ENCODE measurements around the gene EXOSC2.

EXOSC2 gene

GRCh38 chr9:130741831-130742449 is 48.4 kb downstream of the EXOSC2 start:
- no peak overlapping the region for H2BK120ac ChIP-seq (ENCODE audit: low read depth, low read length)
- no peak overlapping the region for H3K4me3 ChIP-seq (ENCODE audit: insufficient read depth in 1 of 2, low read depth in 1 of 2, low read length in 2 of 2)
- no peak overlapping the region for H2AFZ ChIP-seq (ENCODE audit: low read depth, low read length)
- no peak overlapping the region for H3K23ac ChIP-seq (ENCODE audit: low read length in 2 of 2)
- peak; percentile 33 for DNase-seq
- H4K91ac ChIP-seq (ENCODE audit: low read length) = no peak overlapping the region
- no peak overlapping the region for H2BK5ac ChIP-seq (ENCODE audit: low read depth, low read length, poor library complexity, severe bottlenecking)
- peaks cover 28% of the 10 kb centered on the region for H3K79me1 ChIP-seq (replicated peaks; ENCODE audit: low read length, poor library complexity, severe bottlenecking)
- 59% methylated on average over 7 of the region's 7 CpGs for WGBS
- no peak overlapping the region for H2AK5ac ChIP-seq (ENCODE audit: low read length, severe bottlenecking)
- H3K9me3 ChIP-seq (ENCODE audit: control insufficient read depth, low read length) = no peaks in the 10 kb centered on the region
- H3K4me2 ChIP-seq (ENCODE audit: low read length, poor library complexity, severe bottlenecking) = no peak overlapping the region
- no peaks in the 10 kb centered on the region for H3K27me3 ChIP-seq (ENCODE audit: control insufficient read depth in 1 of 2, insufficient read depth in 1 of 2, low read length in 2 of 2)
- peaks cover 4% of the 10 kb centered on the region for H3K4me1 ChIP-seq (ENCODE audit: control insufficient read depth, insufficient read depth, low read depth, low read length)
- H3K4ac ChIP-seq (ENCODE audit: low read depth in 1 of 2, low read length in 2 of 2) = no peak overlapping the region
- H2BK15ac ChIP-seq (ENCODE audit: low read depth, poor library complexity, severe bottlenecking) = no peak overlapping the region
- no peak overlapping the region for H3K18ac ChIP-seq (ENCODE audit: low read depth in 1 of 2, low read length in 2 of 2)
- no peak overlapping the region for H3K27ac ChIP-seq (ENCODE audit: low read length, poor library complexity, severe bottlenecking)
- peak overlapping the region; percentile 24 for H3K9ac ChIP-seq (ENCODE audit: low read length)
- no peak overlapping the region for H3K14ac ChIP-seq (ENCODE audit: low read length in 2 of 2)
- no peak overlapping the region for H4K8ac ChIP-seq (ENCODE audit: low read length)
- peaks cover 0 to 5% of the 10 kb centered on the region in 2 experiments for H3K36me3 ChIP-seq (ENCODE audit: control insufficient read depth in 1 of 2, insufficient read depth in 2 of 2, low read depth in 1 of 2, low read length in 2 of 2)
- H2BK12ac ChIP-seq (ENCODE audit: low read length in 2 of 2) = no peak overlapping the region

- no peak overlapping the region for H2BK15ac ChIP-seq (ENCODE audit: low read depth, poor library complexity, severe bottlenecking)
- no peak overlapping the region for H4K8ac ChIP-seq (ENCODE audit: low read length)
- WGBS = 96% methylated on average over 3 of the region's 4 CpGs
- H2AFZ ChIP-seq (ENCODE audit: low read depth, low read length) = no peak overlapping the region
- H3K27me3 ChIP-seq (ENCODE audit: control insufficient read depth in 1 of 2, insufficient read depth in 1 of 2, low read length in 2 of 2) = no peaks in the 10 kb centered on the region
- no peak overlapping the region for H3K14ac ChIP-seq (ENCODE audit: low read length in 2 of 2)
- peaks cover 4% of the 10 kb centered on the region for H3K4me1 ChIP-seq (ENCODE audit: control insufficient read depth, insufficient read depth, low read depth, low read length)
- no peak overlapping the region for H3K4me2 ChIP-seq (ENCODE audit: low read length, poor library complexity, severe bottlenecking)
- no peak overlapping the region for H3K4me3 ChIP-seq (ENCODE audit: insufficient read depth in 1 of 2, low read depth in 1 of 2, low read length in 2 of 2)
- H3K9ac ChIP-seq (ENCODE audit: low read length) = no peak overlapping the region
- H3K79me1 ChIP-seq (replicated peaks; ENCODE audit: low read length, poor library complexity, severe bottlenecking) = peaks cover 35% of the 10 kb centered on the region
- no peak overlapping the region for H2BK5ac ChIP-seq (ENCODE audit: low read depth, low read length, poor library complexity, severe bottlenecking)
- no peak overlapping the region for H2AK5ac ChIP-seq (ENCODE audit: low read length, severe bottlenecking)
- no peak overlapping the region for H3K18ac ChIP-seq (ENCODE audit: low read depth in 1 of 2, low read length in 2 of 2)
- peak overlapping the region in 1 of 2 experiments; percentile 24 for H2BK12ac ChIP-seq (ENCODE audit: low read length in 2 of 2)
- H4K91ac ChIP-seq (ENCODE audit: low read length) = no peak overlapping the region
- DNase-seq = no peak
- no peaks in the 10 kb centered on the region for H3K9me3 ChIP-seq (ENCODE audit: control insufficient read depth, low read length)
- no peak overlapping the region for H3K27ac ChIP-seq (ENCODE audit: low read length, poor library complexity, severe bottlenecking)
- H3K36me3 ChIP-seq (ENCODE audit: control insufficient read depth in 1 of 2, insufficient read depth in 2 of 2, low read depth in 1 of 2, low read length in 2 of 2) = peaks cover 0 to 5% of the 10 kb centered on the region in 2 experiments
- no peak overlapping the region for H2BK120ac ChIP-seq (ENCODE audit: low read depth, low read length)
- no peak overlapping the region for H3K23ac ChIP-seq (ENCODE audit: low read length in 2 of 2)
- H3K4ac ChIP-seq (ENCODE audit: low read depth in 1 of 2, low read length in 2 of 2) = no peak overlapping the region
Measured at GRCh38 chr9:130743656-130744055, 50.1 kb downstream of the EXOSC2 start.

- 94% methylated on average over 4 of the region's 5 CpGs for WGBS
- H3K4me1 ChIP-seq (ENCODE audit: control insufficient read depth, insufficient read depth, low read depth, low read length) = peaks cover 4% of the 10 kb centered on the region
- H4K91ac ChIP-seq (ENCODE audit: low read length) = no peak overlapping the region
- H2AFZ ChIP-seq (ENCODE audit: low read depth, low read length) = no peak overlapping the region
- no peak overlapping the region for H3K4me3 ChIP-seq (ENCODE audit: insufficient read depth in 1 of 2, low read depth in 1 of 2, low read length in 2 of 2)
- peaks cover 32% of the 10 kb centered on the region for H3K79me1 ChIP-seq (replicated peaks; ENCODE audit: low read length, poor library complexity, severe bottlenecking)
- no peak overlapping the region for H2BK120ac ChIP-seq (ENCODE audit: low read depth, low read length)
- H3K9me3 ChIP-seq (ENCODE audit: control insufficient read depth, low read length) = no peaks in the 10 kb centered on the region
- no peak overlapping the region for H3K27ac ChIP-seq (ENCODE audit: low read length, poor library complexity, severe bottlenecking)
- no peak overlapping the region for H2BK5ac ChIP-seq (ENCODE audit: low read depth, low read length, poor library complexity, severe bottlenecking)
- no peak overlapping the region for H3K9ac ChIP-seq (ENCODE audit: low read length)
- no peaks in the 10 kb centered on the region for H3K27me3 ChIP-seq (ENCODE audit: control insufficient read depth in 1 of 2, insufficient read depth in 1 of 2, low read length in 2 of 2)
- no peak overlapping the region for H4K8ac ChIP-seq (ENCODE audit: low read length)
- no peak overlapping the region for H2BK15ac ChIP-seq (ENCODE audit: low read depth, poor library complexity, severe bottlenecking)
- H3K14ac ChIP-seq (ENCODE audit: low read length in 2 of 2) = no peak overlapping the region
- no peak overlapping the region for H3K18ac ChIP-seq (ENCODE audit: low read depth in 1 of 2, low read length in 2 of 2)
- H3K4ac ChIP-seq (ENCODE audit: low read depth in 1 of 2, low read length in 2 of 2) = no peak overlapping the region
- no peak overlapping the region for H2AK5ac ChIP-seq (ENCODE audit: low read length, severe bottlenecking)
- H3K36me3 ChIP-seq (ENCODE audit: control insufficient read depth in 1 of 2, insufficient read depth in 2 of 2, low read depth in 1 of 2, low read length in 2 of 2) = peaks cover 0 to 5% of the 10 kb centered on the region in 2 experiments
- H3K23ac ChIP-seq (ENCODE audit: low read length in 2 of 2) = no peak overlapping the region
- no peak for DNase-seq
- H2BK12ac ChIP-seq (ENCODE audit: low read length in 2 of 2) = no peak overlapping the region
- no peak overlapping the region for H3K4me2 ChIP-seq (ENCODE audit: low read length, poor library complexity, severe bottlenecking)
Measured at GRCh38 chr9:130745210-130745800, 51.7 kb downstream of the EXOSC2 start.

- Histone ChIP-seq H2AK5ac (ENCODE audit: low read length, severe bottlenecking) (no peak overlapping the region), H3K27me3 (ENCODE audit: control insufficient read depth in 1 of 2, insufficient read depth in 1 of 2, low read length in 2 of 2) (no peaks in the 10 kb centered on the region), H4K91ac (ENCODE audit: low read length) (no peak overlapping the region), H3K14ac (ENCODE audit: low read length in 2 of 2) (no peak overlapping the region), H3K79me1 (replicated peaks; ENCODE audit: low read length, poor library complexity, severe bottlenecking) (peaks cover 31% of the 10 kb centered on the region), H2BK15ac (ENCODE audit: low read depth, poor library complexity, severe bottlenecking) (no peak overlapping the region), H3K18ac (ENCODE audit: low read depth in 1 of 2, low read length in 2 of 2) (no peak overlapping the region), H2BK120ac (ENCODE audit: low read depth, low read length) (no peak overlapping the region), H2AFZ (ENCODE audit: low read depth, low read length) (no peak overlapping the region), H3K23ac (ENCODE audit: low read length in 2 of 2) (no peak overlapping the region), H3K9me3 (ENCODE audit: control insufficient read depth, low read length) (no peaks in the 10 kb centered on the region), H2BK12ac (ENCODE audit: low read length in 2 of 2) (no peak overlapping the region), H3K4me3 (ENCODE audit: insufficient read depth in 1 of 2, low read depth in 1 of 2, low read length in 2 of 2) (no peak overlapping the region), H4K8ac (ENCODE audit: low read length) (no peak overlapping the region), H3K9ac (ENCODE audit: low read length) (no peak overlapping the region), H3K4me1 (ENCODE audit: control insufficient read depth, insufficient read depth, low read depth, low read length) (peaks cover 4% of the 10 kb centered on the region), H3K4ac (ENCODE audit: low read depth in 1 of 2, low read length in 2 of 2) (no peak overlapping the region), H3K4me2 (ENCODE audit: low read length, poor library complexity, severe bottlenecking) (no peak overlapping the region), H3K36me3 (ENCODE audit: control insufficient read depth in 1 of 2, insufficient read depth in 2 of 2, low read depth in 1 of 2, low read length in 2 of 2) (peaks cover 0 to 4% of the 10 kb centered on the region in 2 experiments), H2BK5ac (ENCODE audit: low read depth, low read length, poor library complexity, severe bottlenecking) (no peak overlapping the region), H3K27ac (ENCODE audit: low read length, poor library complexity, severe bottlenecking) (peak overlapping the region; percentile 12)
- 82% methylated on average over 4 of the region's 5 CpGs for WGBS
- DNase-seq = no peak
Measured at GRCh38 chr9:130745829-130746228, 52.2 kb downstream of the EXOSC2 start.

Measured in mesenchymal stem cell (in vitro differentiated cells and primary cell).